Vagina (tissue), 2 donors: ENCODE measurements around the gene REG3G.

Experiments used
- CTCF ChIP-seq, 3 experiments: fragments of 450-650 bp in 2 of 3; fragments of 200-600 bp in 1 of 3; sonication (generic) in 1 of 3; IDR thresholded peaks; one replicate each; pipeline ENCODE4 v1.5.1; 2017 to 2019; ENCODE audit warnings: antibody characterized with exemption in 3 of 3, mild to moderate bottlenecking in 2 of 3, moderate library complexity in 2 of 3
- POLR2A ChIP-seq, 2 donors: fragments of 450-650 bp; IDR thresholded peaks; one replicate each; pipeline ENCODE4 v1.6.1; 2017; ENCODE audit warnings: antibody characterized with exemption in 2 of 2, mild to moderate bottlenecking in 2 of 2, moderate library complexity in 2 of 2

- TF ChIP-seq CTCF (IDR thresholded peaks at IDR 0.05) (no peak), POLR2A (IDR thresholded peaks at IDR 0.05) (no peak)
These were observed 36.5 kb upstream of the REG3G start for GRCh38 chr2:78989051-78989450.
